IPS-11a (cell line): ENCODE results near the gene KIF5A.
"Not testable (repeated sequence)": the region's sequence is repeated elsewhere in the genome, so short reads cannot be mapped to it uniquely, and the experiment has no call there.

Experiments used
- H3K4me3 ChIP-seq: one replicate; pipeline ENCODE4 v1.5.1; 2013; ENCODE audit warnings: low read depth, low read length, control low read depth

KIF5A gene

DNA sequence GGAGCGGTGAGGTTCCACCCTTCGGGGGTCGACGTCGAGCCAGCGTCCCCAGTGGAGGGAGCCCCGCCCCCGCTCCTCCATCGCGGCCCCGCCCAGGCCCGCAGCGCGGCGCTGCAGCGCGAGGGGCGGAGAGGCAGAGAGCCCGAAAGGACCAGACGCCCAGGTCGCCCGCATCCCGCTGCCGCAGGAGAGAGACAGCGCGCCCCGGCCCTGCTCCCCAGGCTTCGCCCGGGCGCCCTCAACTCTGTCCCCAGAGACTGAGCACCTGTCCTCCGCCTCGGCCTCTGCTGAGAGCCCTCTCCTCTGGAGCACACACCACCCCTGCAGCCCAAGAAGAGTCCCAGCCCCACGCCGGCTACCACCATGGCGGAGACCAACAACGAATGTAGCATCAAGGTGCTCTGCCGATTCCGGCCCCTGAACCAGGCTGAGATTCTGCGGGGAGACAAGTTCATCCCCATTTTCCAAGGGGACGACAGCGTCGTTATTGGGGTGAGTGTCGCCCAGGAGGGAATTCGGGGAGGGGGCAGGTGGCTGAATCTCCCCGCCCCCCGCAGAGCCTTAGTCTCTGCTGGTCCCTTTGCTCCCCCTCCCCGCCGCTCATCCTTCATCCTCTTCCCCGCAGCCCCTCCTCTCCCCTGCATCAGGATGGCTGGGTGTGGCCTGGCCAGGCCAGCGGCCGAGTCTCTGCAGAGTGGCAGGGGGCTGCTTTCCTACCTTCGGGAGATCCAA, at the start of gene KIF5A:
KIF5A (plus strand) TSS at position 136 of the 732 bp plus-strand sequence; CDS start at position 364, 228 bp downstream.
- peak within 1 kb of the TSS; percentile 88 for H3K4me3 ChIP-seq

- H3K4me3 ChIP-seq: no peak overlapping the region
Observed at GRCh38 chr12:57500213-57500612, 49.6 kb upstream of the KIF5A start.

- not testable (repeated sequence) for H3K4me3 ChIP-seq
Observed at GRCh38 chr12:57502311-57502969, 47.4 kb upstream of the KIF5A start.

- H3K4me3 ChIP-seq: not testable (repeated sequence)
Observed at GRCh38 chr12:57506541-57506940, 43.3 kb upstream of the KIF5A start.

DNA sequence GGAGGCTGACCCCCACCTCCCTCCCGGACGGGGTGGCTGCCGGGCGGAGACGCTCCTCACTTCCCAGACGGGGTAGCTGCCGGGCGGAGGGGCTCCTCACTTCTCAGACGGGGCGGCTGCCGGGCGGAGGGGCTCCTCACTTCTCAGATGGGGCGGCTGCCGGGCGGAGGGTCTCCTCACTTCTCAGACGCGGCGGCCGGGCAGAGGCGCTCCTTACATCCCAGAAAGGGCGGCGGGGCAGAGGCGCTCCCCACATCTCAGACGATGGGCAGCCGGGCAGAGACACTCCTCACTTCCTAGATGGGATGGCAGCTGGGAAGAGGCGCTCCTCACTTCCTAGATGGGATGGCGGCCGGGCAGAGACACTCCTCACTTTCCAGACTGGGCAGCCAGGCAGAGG, 42.0 kb upstream of the KIF5A start:
- not testable (repeated sequence) for H3K4me3 ChIP-seq

DNA sequence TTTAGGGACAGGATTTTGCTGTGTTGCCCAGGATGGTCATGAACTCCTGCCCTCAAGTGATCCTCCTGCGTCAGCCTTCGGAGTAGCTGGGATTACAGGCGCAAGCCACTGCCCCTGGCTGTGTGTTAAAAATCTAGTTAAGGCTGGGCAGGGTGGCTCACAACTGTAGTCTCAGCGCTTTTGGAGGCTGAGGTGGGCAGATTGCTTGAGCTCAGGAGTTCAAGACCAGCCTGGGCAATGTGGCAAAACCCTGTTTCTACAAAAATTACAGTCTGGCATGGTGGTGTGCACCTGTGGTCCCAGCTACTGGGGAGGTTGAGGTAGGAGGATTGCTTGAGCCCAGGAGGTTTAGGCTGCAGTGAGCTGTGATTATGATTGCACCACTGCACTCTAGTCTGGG, 38.7 kb upstream of the KIF5A start:
- H3K4me3 ChIP-seq: no peak overlapping the region

- H3K4me3 ChIP-seq: no peak overlapping the region
Observed at GRCh38 chr12:57511588-57512325, 38.1 kb upstream of the KIF5A start.

GRCh38 chr12:57512665-57513064, 37.2 kb upstream of the KIF5A start:
- H3K4me3 ChIP-seq: no peak overlapping the region

DNA sequence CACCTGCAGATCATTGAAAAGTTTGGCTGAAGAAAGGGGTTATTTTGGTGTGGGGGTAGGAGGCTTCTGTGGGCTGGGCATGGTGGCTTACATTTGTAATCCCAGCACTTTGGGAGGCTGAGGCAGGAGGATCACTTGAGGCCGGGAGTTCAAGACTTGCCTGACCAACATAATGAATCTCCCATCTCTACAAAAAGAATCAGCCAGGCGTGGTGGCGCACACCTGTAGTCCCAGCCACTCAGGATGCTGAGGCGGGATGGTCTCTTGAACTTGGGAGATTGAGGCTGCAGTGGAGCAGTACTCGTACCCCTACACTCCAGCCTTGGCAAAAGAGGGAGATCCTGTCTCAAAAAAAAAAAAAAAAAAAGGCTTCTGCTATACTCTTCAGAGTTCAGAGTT, 36.6 kb upstream of the KIF5A start:
- H3K4me3 ChIP-seq: no peak overlapping the region

- not testable (repeated sequence) for H3K4me3 ChIP-seq
Observed at GRCh38 chr12:57513677-57514076, 36.2 kb upstream of the KIF5A start.

DNA sequence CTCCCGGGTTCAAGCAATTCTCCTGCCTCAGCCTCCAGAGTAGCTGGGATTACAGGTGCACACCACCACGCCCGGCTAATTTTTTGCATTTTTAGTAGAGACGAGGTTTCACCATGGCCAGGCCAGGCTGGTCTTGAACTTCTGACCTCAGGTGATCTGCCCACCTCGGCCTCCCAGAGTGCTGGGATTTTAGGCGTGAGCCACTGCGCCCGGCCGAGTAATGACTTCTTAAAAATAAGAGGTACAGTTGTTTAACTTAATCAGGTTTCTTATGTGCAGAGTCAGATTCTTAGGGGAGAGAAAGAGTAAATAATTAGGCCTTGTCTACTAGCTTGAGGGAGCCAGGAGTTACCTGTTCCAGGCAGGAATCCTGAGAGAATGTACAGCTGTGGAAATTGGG, 35.6 kb upstream of the KIF5A start:
- not testable (repeated sequence) for H3K4me3 ChIP-seq

GRCh38 chr12:57514720-57515407, 35.0 kb upstream of the KIF5A start:
- H3K4me3 ChIP-seq: no peak overlapping the region

GRCh38 chr12:57515408-57515933, 34.4 kb upstream of the KIF5A start:
- no peak overlapping the region for H3K4me3 ChIP-seq

- no peak overlapping the region for H3K4me3 ChIP-seq
Observed at GRCh38 chr12:57515934-57516541, 33.8 kb upstream of the KIF5A start.

GRCh38 chr12:57516617-57517153, 33.2 kb upstream of the KIF5A start:
- H3K4me3 ChIP-seq: no peak overlapping the region

DNA sequence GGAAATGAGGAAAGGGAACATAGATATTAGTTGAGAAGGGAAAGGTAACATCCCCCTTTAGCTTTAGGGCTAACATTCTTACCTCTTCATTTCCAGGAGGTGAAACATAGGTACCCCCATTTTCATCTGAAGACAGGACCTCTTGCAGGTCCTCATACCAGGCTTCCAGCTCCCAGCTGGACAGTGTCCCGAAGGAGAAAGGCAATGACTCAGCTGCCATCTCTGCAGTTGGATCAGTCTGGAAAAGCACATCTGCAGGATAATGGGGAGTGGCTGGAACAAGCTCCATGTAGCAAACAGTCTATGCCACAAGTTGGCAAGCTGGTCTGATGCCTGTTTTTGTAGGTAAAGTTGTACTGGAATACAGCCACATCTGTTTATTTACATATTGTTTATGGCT, 32.7 kb upstream of the KIF5A start:
- H3K4me3 ChIP-seq: no peak overlapping the region

DNA sequence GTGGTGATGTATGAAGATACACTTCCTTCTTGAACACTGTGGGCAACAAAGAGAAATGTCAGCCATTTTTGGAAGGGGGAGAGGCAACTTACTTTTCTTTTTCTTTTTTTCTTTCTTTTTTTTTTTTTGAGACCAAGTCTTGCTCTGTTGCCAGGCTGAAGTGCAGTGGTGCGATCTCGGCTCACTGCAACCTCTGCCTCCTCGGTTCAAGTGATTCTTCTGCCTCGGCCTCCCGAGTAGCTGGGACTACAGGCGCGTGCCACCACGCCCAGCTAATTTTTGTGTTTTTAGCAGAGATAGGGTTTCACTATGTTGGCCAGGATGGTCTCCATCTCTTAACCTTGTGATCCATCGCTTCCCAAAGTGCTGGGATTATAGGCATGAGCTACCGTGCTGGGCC, 32.1 kb upstream of the KIF5A start:
- H3K4me3 ChIP-seq: not testable (repeated sequence)

GRCh38 chr12:57518176-57518919, 31.5 kb upstream of the KIF5A start:
- H3K4me3 ChIP-seq: no peak overlapping the region

DNA sequence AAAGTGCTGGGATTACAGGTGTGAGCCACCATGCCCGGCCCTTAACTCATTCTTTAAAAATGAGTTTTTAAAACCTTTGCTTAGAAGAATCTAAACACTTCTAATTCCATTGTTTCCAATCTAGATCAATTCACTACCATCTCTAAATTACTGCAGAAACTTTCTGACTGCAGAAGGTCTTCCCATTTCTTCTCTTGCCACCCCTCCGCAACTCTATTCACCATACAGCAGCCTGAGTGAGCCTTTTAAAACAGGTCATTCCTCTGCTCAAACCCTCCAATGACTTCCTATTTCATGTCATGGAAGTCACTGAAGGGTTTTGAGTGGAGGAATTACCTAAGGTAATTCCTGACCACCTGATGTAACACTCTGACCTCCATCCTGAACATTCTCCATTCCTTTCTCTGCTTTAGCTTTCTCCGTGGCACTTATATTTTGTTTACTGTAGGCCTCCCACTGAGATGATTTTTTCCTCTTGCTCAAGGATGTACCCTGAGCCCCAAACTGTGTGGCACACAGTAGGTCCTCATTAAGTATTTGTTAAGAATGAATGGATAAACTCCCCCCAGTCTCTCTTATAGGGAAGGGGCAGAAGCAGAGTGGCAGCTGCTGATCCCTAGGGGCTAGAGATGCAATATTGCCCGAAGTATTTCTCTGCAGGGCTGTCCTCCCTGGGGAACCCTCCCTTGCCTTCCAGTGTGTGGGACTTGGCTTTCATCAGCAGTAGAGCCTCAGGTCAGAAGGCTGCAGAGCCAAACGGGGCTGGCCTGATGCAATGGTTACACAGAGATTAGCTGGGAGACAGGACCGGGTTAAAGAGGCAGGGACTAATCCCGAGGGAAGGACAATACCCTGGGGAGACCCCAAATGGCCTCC, 30.7 kb upstream of the KIF5A start:
- H3K4me3 ChIP-seq: peak overlapping the region; percentile 86
